Measurements from ENCODE around the gene PPP1R36.
A peak's percentile ranks its signal among the peaks of the same experiment; 100 is the strongest.
"Not testable (repeated sequence)": the region's sequence is repeated elsewhere in the genome, so short reads cannot be mapped to it uniquely, and the experiment has no call there.

PPP1R36 gene

GRCh38 chr14:64510825-64511671 is 38.7 kb upstream of the PPP1R36 start:
- Histone ChIP-seq H3K36me3 (ENCODE audit: insufficient read depth, low read length) (no peaks in the 10 kb centered on the region), H3K4me1 (ENCODE audit: insufficient read depth, low read length) (peaks cover 14% of the 10 kb centered on the region), H3K9me3 (ENCODE audit: control insufficient read depth, insufficient read depth, low read length) (no peaks in the 10 kb centered on the region), H3K9ac (ENCODE audit: low read depth, low read length) (no peak overlapping the region)

GRCh38 chr14:64513271-64513670 is 36.5 kb upstream of the PPP1R36 start:
- peaks cover 8% of the 10 kb centered on the region for H3K4me1 ChIP-seq (ENCODE audit: insufficient read depth, low read length)
- no peaks in the 10 kb centered on the region for H3K9me3 ChIP-seq (ENCODE audit: control insufficient read depth, insufficient read depth, low read length)
- no peak overlapping the region for H3K9ac ChIP-seq (ENCODE audit: low read depth, low read length)
- H3K36me3 ChIP-seq (ENCODE audit: insufficient read depth, low read length) = no peaks in the 10 kb centered on the region

GRCh38 chr14:64515053-64515452 is 34.7 kb upstream of the PPP1R36 start:
- Histone ChIP-seq H3K4me1 (ENCODE audit: insufficient read depth, low read length) (peaks cover 4% of the 10 kb centered on the region; the same call in 1 of the 2 replicates), H3K36me3 (ENCODE audit: insufficient read depth, low read length) (no peaks in the 10 kb centered on the region), H3K9me3 (ENCODE audit: control insufficient read depth, insufficient read depth, low read length) (no peaks in the 10 kb centered on the region)

GRCh38 chr14:64516969-64517368 is 32.8 kb upstream of the PPP1R36 start:
- Histone ChIP-seq H3K4me1 (ENCODE audit: insufficient read depth, low read length) (no peaks in the 10 kb centered on the region), H3K9me3 (ENCODE audit: control insufficient read depth, insufficient read depth, low read length) (no peaks in the 10 kb centered on the region), H3K9ac (ENCODE audit: low read depth, low read length) (no peak overlapping the region), H3K36me3 (ENCODE audit: insufficient read depth, low read length) (no peaks in the 10 kb centered on the region)

More at GRCh38 chr14:64515053-64515452, 34.7 kb upstream of the PPP1R36 start:
- H3K9ac ChIP-seq (ENCODE audit: low read depth, low read length) = no peak overlapping the region

GRCh38 chr14:64517667-64518066 is 32.1 kb upstream of the PPP1R36 start:
- H3K36me3 ChIP-seq (ENCODE audit: insufficient read depth, low read length); H3K9ac ChIP-seq (ENCODE audit: low read depth, low read length); H3K9me3 ChIP-seq (ENCODE audit: control insufficient read depth, insufficient read depth, low read length); H3K4me1 ChIP-seq (ENCODE audit: insufficient read depth, low read length): not testable (repeated sequence)

- no peaks in the 10 kb centered on the region for H3K4me1 ChIP-seq (ENCODE audit: insufficient read depth, low read length)
- no peaks in the 10 kb centered on the region for H3K36me3 ChIP-seq (ENCODE audit: insufficient read depth, low read length)
- no peak overlapping the region for H3K9ac ChIP-seq (ENCODE audit: low read depth, low read length)
- H3K9me3 ChIP-seq (ENCODE audit: control insufficient read depth, insufficient read depth, low read length) = no peaks in the 10 kb centered on the region
These were observed 31.5 kb upstream of the PPP1R36 start for GRCh38 chr14:64518229-64518628.

- H3K9ac ChIP-seq (ENCODE audit: low read depth, low read length) = no peak overlapping the region
- H3K4me1 ChIP-seq (ENCODE audit: insufficient read depth, low read length) = no peaks in the 10 kb centered on the region
These were observed 29.1 kb upstream of the PPP1R36 start for GRCh38 chr14:64520699-64521098.

GRCh38 chr14:64522591-64523355 is 27.0 kb upstream of the PPP1R36 start:
- no peak overlapping the region for H3K9ac ChIP-seq (ENCODE audit: low read depth, low read length)
- H3K9me3 ChIP-seq (ENCODE audit: control insufficient read depth, insufficient read depth, low read length) = no peaks in the 10 kb centered on the region
- no peaks in the 10 kb centered on the region for H3K4me1 ChIP-seq (ENCODE audit: insufficient read depth, low read length)
- H3K36me3 ChIP-seq (ENCODE audit: insufficient read depth, low read length) = no peaks in the 10 kb centered on the region

More at GRCh38 chr14:64520699-64521098, 29.1 kb upstream of the PPP1R36 start:
- Histone ChIP-seq H3K36me3 (ENCODE audit: insufficient read depth, low read length) (no peaks in the 10 kb centered on the region), H3K9me3 (ENCODE audit: control insufficient read depth, insufficient read depth, low read length) (no peaks in the 10 kb centered on the region)

GRCh38 chr14:64525354-64525753 is 24.4 kb upstream of the PPP1R36 start:
- Histone ChIP-seq H3K9ac (ENCODE audit: low read depth, low read length) (no peak overlapping the region), H3K36me3 (ENCODE audit: insufficient read depth, low read length) (no peaks in the 10 kb centered on the region), H3K9me3 (ENCODE audit: control insufficient read depth, insufficient read depth, low read length) (no peaks in the 10 kb centered on the region), H3K4me1 (ENCODE audit: insufficient read depth, low read length) (no peaks in the 10 kb centered on the region)

GRCh38 chr14:64531567-64531966 is 18.2 kb upstream of the PPP1R36 start:
- H3K4me1 ChIP-seq (ENCODE audit: insufficient read depth, low read length) = 0 out of 2 replicates have a peak, but pooled peaks cover under 1% of the 10 kb centered on the region
- no peak overlapping the region for H3K9ac ChIP-seq (ENCODE audit: low read depth, low read length)
- H3K9me3 ChIP-seq (ENCODE audit: control insufficient read depth, insufficient read depth, low read length) = no peaks in the 10 kb centered on the region
- H3K36me3 ChIP-seq (ENCODE audit: insufficient read depth, low read length) = no peaks in the 10 kb centered on the region

- Histone ChIP-seq H3K4me1 (ENCODE audit: insufficient read depth, low read length) (0 out of 2 replicates have a peak, but pooled peaks cover 5% of the 10 kb centered on the region), H3K9ac (ENCODE audit: low read depth, low read length) (no peak overlapping the region), H3K9me3 (ENCODE audit: control insufficient read depth, insufficient read depth, low read length) (peaks cover 4% of the 10 kb centered on the region), H3K36me3 (ENCODE audit: insufficient read depth, low read length) (no peaks in the 10 kb centered on the region)
These were observed 13.1 kb upstream of the PPP1R36 start for GRCh38 chr14:64536488-64537245.

GRCh38 chr14:64540208-64541202 is 9.3 kb upstream of the PPP1R36 start, which contains the start of gene HSPA2:
HSPA2 (plus strand) TSS chr14:64540741; CDS start chr14:64540850, 109 bp downstream.
- H3K36me3 ChIP-seq (ENCODE audit: insufficient read depth, low read length) = no peaks in the 10 kb centered on the region
- peaks cover 8% of the 10 kb centered on the region for H3K9me3 ChIP-seq (ENCODE audit: control insufficient read depth, insufficient read depth, low read length)
- H3K9ac ChIP-seq (ENCODE audit: low read depth, low read length) = peak within 1 kb of the TSS; percentile 59
- peaks cover 10% of the 10 kb centered on the region for H3K4me1 ChIP-seq (ENCODE audit: insufficient read depth, low read length)

GRCh38 chr14:64541261-64541971 is 8.3 kb upstream of the PPP1R36 start:
- peaks cover 10% of the 10 kb centered on the region for H3K4me1 ChIP-seq (ENCODE audit: insufficient read depth, low read length)
- peak overlapping the region; percentile 43; the same call in 1 of the 2 replicates for H3K9ac ChIP-seq (ENCODE audit: low read depth, low read length)
- H3K9me3 ChIP-seq (ENCODE audit: control insufficient read depth, insufficient read depth, low read length) = peaks cover 8% of the 10 kb centered on the region
- H3K36me3 ChIP-seq (ENCODE audit: insufficient read depth, low read length) = no peaks in the 10 kb centered on the region

All from ES-I3 (cell line).